GM12878 (cell line): ENCODE data around the gene USP26. TPM values are rescaled to one million over a fixed set of nuclear protein-coding genes. Genes with fewer than 3 reads are reported as not detected.

Experiments used
- ATAC-seq: fragments of 200-7000 bp; cut with Tn5 transposase; 3 replicates; pipeline ENCODE4 v1.9.1; 2020; ENCODE audit warnings: mild to moderate bottlenecking, moderate library complexity
- BruUV-seq: library from RNA; stranded (reverse); fragments of 400-500 nt; replicated peaks from 2 replicates; lab custom pipeline; 2021; lab: Mats Ljungman, UMichigan
- CTCF ChIA-PET: fragments of 300-600 bp; sonication (Branson Sonifier 250); formaldehyde crosslinking; extraction: SDS; loops from one replicate; lab custom pipeline; 2021; ENCODE audit warnings: inconsistent platforms; lab: Yijun Ruan, JAX
- POLR2A ChIA-PET: fragments of 350-600 bp; formaldehyde crosslinking; extraction: SDS; loops from one replicate; lab custom pipeline; 2021; ENCODE audit warnings: inconsistent platforms; lab: Charles Lee
- RAD21 ChIA-PET: fragments of 300-600 bp; sonication (Branson Sonifier 250); formaldehyde crosslinking; loops from one replicate; lab custom pipeline; 2023; ENCODE audit warnings: antibody characterized with exemption; ENCODE audit not compliant: unreplicated experiment; lab: Charles Lee
- SMC1A ChIA-PET: fragments of 300-600 bp; sonication (Branson Sonifier 250); formaldehyde crosslinking; loops from one replicate; lab custom pipeline; 2023; ENCODE audit not compliant: unreplicated experiment, uncharacterized antibody; lab: Charles Lee
- DNase-seq: peaks from one replicate; pipeline ENCODE4 v3.0.0-alpha.2; 2011; ENCODE audit warnings: low read depth, low spot score
- FAIRE-seq: peaks from 3 replicates; lab custom pipeline; 2011; peaks lifted over from hg19 to GRCh38; lab: Jason Lieb, UNC
- H2AFZ ChIP-seq: 2 replicates; pipeline ENCODE4 v1.6.0; 2011; ENCODE audit warnings: low read depth, low read length, control low read depth; ENCODE audit not compliant: control insufficient read depth
- H3K27ac ChIP-seq: 2 replicates; pipeline ENCODE4 v1.5.1; 2011; ENCODE audit warnings: control low read depth; ENCODE audit not compliant: control insufficient read depth, insufficient read depth
- H3K27me3 ChIP-seq, 2 experiments: replicated peaks in 1 of 2; 2 replicates each; pipeline versions ENCODE4 v1.6.0 to v1.6.1; 2011; ENCODE audit warnings: low read length in 1 of 2; ENCODE audit not compliant: control insufficient read depth in 2 of 2, insufficient read depth in 2 of 2
- H3K36me3 ChIP-seq, 2 experiments: 2 replicates each; pipeline ENCODE4 v1.5.1; 2011; ENCODE audit warnings: low read length in 1 of 2; ENCODE audit not compliant: control insufficient read depth in 2 of 2, insufficient read depth in 2 of 2
- H3K4me1 ChIP-seq: 2 replicates; pipeline ENCODE4 v1.6.1; 2011; ENCODE audit warnings: mild to moderate bottlenecking, low read length, moderate library complexity, mixed read lengths; ENCODE audit not compliant: control insufficient read depth, insufficient read depth
- H3K4me2 ChIP-seq: 2 replicates; pipeline ENCODE4 v1.6.0; 2011; ENCODE audit warnings: control low read depth; ENCODE audit not compliant: control insufficient read depth, insufficient read depth
- H3K4me3 ChIP-seq: fragments of 200-600 bp; sonication (generic); 2 replicates; pipeline ENCODE4 v1.5.1; 2016
- H3K79me2 ChIP-seq: 2 replicates; pipeline ENCODE4 v1.6.0; 2011; ENCODE audit warnings: low read length; ENCODE audit not compliant: control insufficient read depth, insufficient read depth
- H3K9ac ChIP-seq: 2 replicates; pipeline ENCODE4 v1.8.0; 2011; ENCODE audit warnings: low read length, control low read depth, mixed read lengths; ENCODE audit not compliant: control insufficient read depth, insufficient read depth
- H3K9me3 ChIP-seq: replicated peaks from 3 replicates; pipeline ENCODE4 v1.5.1; 2011; ENCODE audit warnings: mild to moderate bottlenecking, low read length; ENCODE audit not compliant: control insufficient read depth, insufficient read depth
- H4K20me1 ChIP-seq: 2 replicates; pipeline ENCODE4 v1.6.0; 2011; ENCODE audit not compliant: control insufficient read depth, insufficient read depth
- BCL3 ChIP-seq: IDR thresholded peaks from 2 replicates; pipeline ENCODE4 v1.6.1; 2011; ENCODE audit warnings: borderline replicate concordance, low read depth, mild to moderate bottlenecking, moderate library complexity, low read length; ENCODE audit not compliant: insufficient read depth, poor library complexity, severe bottlenecking
- BRCA1 ChIP-seq: IDR thresholded peaks from 2 replicates; pipeline ENCODE4 v1.6.1; 2011; ENCODE audit warnings: low read depth, low read length, improper control_type of control experiment
- FOXK2 ChIP-seq: fragments of 450-650 bp; IDR thresholded peaks from 2 replicates; pipeline ENCODE4 v1.6.1; 2017; ENCODE audit warnings: mild to moderate bottlenecking, moderate library complexity
- FOXM1 ChIP-seq: IDR thresholded peaks from 2 replicates; pipeline ENCODE4 v1.6.1; 2012; ENCODE audit warnings: low read depth, mild to moderate bottlenecking, inconsistent platforms, low read length, moderate library complexity
- IRF3 ChIP-seq: fragments of 450-650 bp; IDR thresholded peaks from 2 replicates; pipeline ENCODE4 v1.6.1; 2014; ENCODE audit warnings: mild to moderate bottlenecking
- KAT2A ChIP-seq: conservative IDR thresholded peaks from 2 replicates; pipeline ENCODE4 v1.6.1; 2011; ENCODE audit warnings: low read depth, low read length; ENCODE audit not compliant: control insufficient read depth
- NFYA ChIP-seq: IDR thresholded peaks from 2 replicates; pipeline ENCODE4 v1.6.1; 2011; ENCODE audit warnings: low read depth, mild to moderate bottlenecking, low read length, improper control_type of control experiment, borderline replicate concordance
- NR2C1 ChIP-seq: fragments of 450-650 bp; IDR thresholded peaks from 2 replicates; pipeline ENCODE4 v1.6.1; 2017; ENCODE audit warnings: antibody characterized with exemption, mild to moderate bottlenecking, moderate library complexity
- NR2C2 ChIP-seq: IDR thresholded peaks from 2 replicates; pipeline ENCODE4 v1.6.1; 2011; ENCODE audit warnings: borderline replicate concordance, low read depth; ENCODE audit not compliant: control insufficient read depth, insufficient read length
- PAX8 ChIP-seq: fragments of 450-650 bp; IDR thresholded peaks from 2 replicates; pipeline ENCODE4 v1.6.1; 2017; ENCODE audit warnings: mild to moderate bottlenecking, moderate library complexity
- POLR2AphosphoS5 ChIP-seq: IDR thresholded peaks from 2 replicates; pipeline ENCODE4 v1.6.1; 2011; ENCODE audit warnings: mild to moderate bottlenecking, low read length, inconsistent platforms
- SREBF2 ChIP-seq: IDR thresholded peaks from 2 replicates; pipeline ENCODE4 v1.6.1; 2012; ENCODE audit warnings: mild to moderate bottlenecking, low read length
- WRNIP1 ChIP-seq: IDR thresholded peaks from 2 replicates; pipeline ENCODE4 v1.6.1; 2011; ENCODE audit warnings: low read depth, low read length, improper control_type of control experiment, borderline replicate concordance
- in situ Hi-C: fragments of 300-500 bp; cut with MboI; formaldehyde crosslinking; loops from 9 replicates; pipeline ENCODE4 v1.14.3; 2018; ENCODE audit warnings: mixed read lengths
- intact Hi-C: fragments of 100-400 bp; cut with micrococcal nuclease; formaldehyde crosslinking; loops from one replicate; pipeline ENCODE4 v1.14.2; 2022; ENCODE audit not compliant: unreplicated experiment
- polyA plus RNA-seq, 11 experiments: library from polyadenylated mRNA; depleted of rRNA in 4 of 11; unstranded in 6 of 11; stranded (reverse) in 5 of 11; fragments of >200 nt; fragmentation: Nextera tagmentation in 4 of 11; fragmentation: Illumina TruSeq in 1 of 11; extraction: Ambion mirVana in 4 of 11; extraction: Trizol in 1 of 11; gene quantifications; 1 replicate in 1 of 11; 2 replicates in 10 of 11; pipeline versions ENCODE4 v1.2.1 to v1.2.3, GENCODE V29; 2011 to 2016; ENCODE audit warnings: inconsistent platforms in 2 of 11, missing spikeins in 2 of 11, low read depth in 1 of 11
- total RNA-seq, 4 experiments: library from RNA; depleted of rRNA in 3 of 4; stranded (reverse); fragments of >200 nt in 3 of 4; fragmentation: Illumina TruSeq in 1 of 4; extraction: Trizol in 1 of 4; gene quantifications; 2 replicates each; pipeline versions ENCODE4 v1.2.1 to v1.2.3, GENCODE V29; 2013 to 2021
- TF ChIP-seq, protein P1 (sequence below): fragments of 450-650 bp; conservative IDR thresholded peaks from 2 replicates; pipeline ENCODE4 v1.6.1; 2017; ENCODE audit warnings: mild to moderate bottlenecking, moderate library complexity
- TF ChIP-seq, protein P2 (sequence below): fragments of 450-650 bp; IDR thresholded peaks from 2 replicates; pipeline ENCODE4 v1.6.1; 2017; ENCODE audit warnings: mild to moderate bottlenecking

Gene USP26
- total and polyA plus RNA-seq, 10 of the 15 experiments (the other 5 are each of a cell fraction or from before 2014, with no cell fraction given): not detected

GRCh38 chrX:133072566-133072965 is 24.3 kb downstream of the USP26 start:
- H3K4me1 ChIP-seq: no peaks in the 10 kb centered on the region
- ChIA-PET SMC1A (no interaction called here), CTCF (no interaction called here), POLR2A (no interaction called here), RAD21 (no interaction called here)
- DNase-seq: no peak
- no peak overlapping the region for H3K4me3 ChIP-seq
- H2AFZ ChIP-seq: no peak overlapping the region
- H3K27me3 ChIP-seq: no peaks in the 10 kb centered on the region
- no peak overlapping the region for H3K4me2 ChIP-seq
- no peak for FAIRE-seq
- no peaks in the 10 kb centered on the region for H3K9me3 ChIP-seq
- intact Hi-C loops (no loop called here), in situ Hi-C loops (no loop called here)
- no peaks in the 10 kb centered on the region for H3K79me2 ChIP-seq
- no peaks in the 10 kb centered on the region for H4K20me1 ChIP-seq
- H3K9ac ChIP-seq: no peak overlapping the region
- no peak overlapping the region for H3K27ac ChIP-seq
- no peaks in the 10 kb centered on the region for H3K36me3 ChIP-seq
- no peak for ATAC-seq
- BruUV-seq: no TSS peak
- TF ChIP-seq IRF3 (no peak), BRCA1 (no peak), WRNIP1 (no peak), NFYA (no peak), SREBF2 (no peak), FOXK2 (no peak), KAT2A (no peak), BCL3 (no peak), POLR2AphosphoS5 (no peak), PAX8 (no peak), NR2C2 (no peak), FOXM1 (no peak), NR2C1 (no peak)
- TF ChIP-seq, protein P1, sequence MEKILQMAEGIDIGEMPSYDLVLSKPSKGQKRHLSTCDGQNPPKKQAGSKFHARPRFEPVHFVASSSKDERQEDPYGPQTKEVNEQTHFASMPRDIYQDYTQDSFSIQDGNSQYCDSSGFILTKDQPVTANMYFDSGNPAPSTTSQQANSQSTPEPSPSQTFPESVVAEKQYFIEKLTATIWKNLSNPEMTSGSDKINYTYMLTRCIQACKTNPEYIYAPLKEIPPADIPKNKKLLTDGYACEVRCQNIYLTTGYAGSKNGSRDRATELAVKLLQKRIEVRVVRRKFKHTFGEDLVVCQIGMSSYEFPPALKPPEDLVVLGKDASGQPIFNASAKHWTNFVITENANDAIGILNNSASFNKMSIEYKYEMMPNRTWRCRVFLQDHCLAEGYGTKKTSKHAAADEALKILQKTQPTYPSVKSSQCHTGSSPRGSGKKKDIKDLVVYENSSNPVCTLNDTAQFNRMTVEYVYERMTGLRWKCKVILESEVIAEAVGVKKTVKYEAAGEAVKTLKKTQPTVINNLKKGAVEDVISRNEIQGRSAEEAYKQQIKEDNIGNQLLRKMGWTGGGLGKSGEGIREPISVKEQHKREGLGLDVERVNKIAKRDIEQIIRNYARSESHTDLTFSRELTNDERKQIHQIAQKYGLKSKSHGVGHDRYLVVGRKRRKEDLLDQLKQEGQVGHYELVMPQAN: no peak
- TF ChIP-seq, protein P2, sequence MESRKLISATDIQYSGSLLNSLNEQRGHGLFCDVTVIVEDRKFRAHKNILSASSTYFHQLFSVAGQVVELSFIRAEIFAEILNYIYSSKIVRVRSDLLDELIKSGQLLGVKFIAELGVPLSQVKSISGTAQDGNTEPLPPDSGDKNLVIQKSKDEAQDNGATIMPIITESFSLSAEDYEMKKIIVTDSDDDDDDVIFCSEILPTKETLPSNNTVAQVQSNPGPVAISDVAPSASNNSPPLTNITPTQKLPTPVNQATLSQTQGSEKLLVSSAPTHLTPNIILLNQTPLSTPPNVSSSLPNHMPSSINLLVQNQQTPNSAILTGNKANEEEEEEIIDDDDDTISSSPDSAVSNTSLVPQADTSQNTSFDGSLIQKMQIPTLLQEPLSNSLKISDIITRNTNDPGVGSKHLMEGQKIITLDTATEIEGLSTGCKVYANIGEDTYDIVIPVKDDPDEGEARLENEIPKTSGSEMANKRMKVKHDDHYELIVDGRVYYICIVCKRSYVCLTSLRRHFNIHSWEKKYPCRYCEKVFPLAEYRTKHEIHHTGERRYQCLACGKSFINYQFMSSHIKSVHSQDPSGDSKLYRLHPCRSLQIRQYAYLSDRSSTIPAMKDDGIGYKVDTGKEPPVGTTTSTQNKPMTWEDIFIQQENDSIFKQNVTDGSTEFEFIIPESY: no peak
